T-helper 1 cell treated with Interleukin-12 subunit alpha and Interleukin-12 subunit beta and Interleukin-4 antibody, amounts not matched to agents 30 μg/mL and 1 μg/mL, for 36 hours (primary cell): Measurements from ENCODE around the gene ANKRD22.

Experiments
- H3K27ac Mint-ChIP-seq: one replicate; pipeline ENCODE4 v1.8.0; 2021; ENCODE audit warnings: mild to moderate bottlenecking, mixed read lengths
- H3K27me3 Mint-ChIP-seq: one replicate; pipeline ENCODE4 v1.8.0; 2021; ENCODE audit warnings: low read depth, mixed read lengths
- H3K36me3 Mint-ChIP-seq: one replicate; pipeline ENCODE4 v1.8.0; 2021; ENCODE audit warnings: low read depth, mixed read lengths
- H3K4me1 Mint-ChIP-seq: one replicate; pipeline ENCODE4 v1.8.0; 2021; ENCODE audit warnings: low read depth, mixed read lengths
- H3K4me3 Mint-ChIP-seq: one replicate; pipeline ENCODE4 v1.8.0; 2021; ENCODE audit warnings: mild to moderate bottlenecking, moderate library complexity, mixed read lengths
- H3K9me3 Mint-ChIP-seq: one replicate; pipeline ENCODE4 v1.8.0; 2021; ENCODE audit warnings: mixed read lengths

Gene ANKRD22

GRCh38 chr10:88783724-88784123 lies 67.9 kb downstream of the ANKRD22 start:
- Mint-ChIP-seq H3K27me3 (peaks cover 37% of the 10 kb centered on the region), H3K9me3 (no peaks in the 10 kb centered on the region), H3K36me3 (no peaks in the 10 kb centered on the region), H3K4me3 (no peak overlapping the region), H3K4me1 (no peaks in the 10 kb centered on the region), H3K27ac (no peak overlapping the region)

- no peaks in the 10 kb centered on the region for H3K36me3 Mint-ChIP-seq
- H3K4me1 Mint-ChIP-seq: no peaks in the 10 kb centered on the region
- no peak overlapping the region for H3K4me3 Mint-ChIP-seq
- peaks cover 40% of the 10 kb centered on the region for H3K27me3 Mint-ChIP-seq
- H3K9me3 Mint-ChIP-seq: no peaks in the 10 kb centered on the region
- no peak overlapping the region for H3K27ac Mint-ChIP-seq
Measured at GRCh38 chr10:88782222-88782621, 69.4 kb downstream of the ANKRD22 start.

GRCh38 chr10:88781206-88781605 lies 70.4 kb downstream of the ANKRD22 start:
- Mint-ChIP-seq H3K4me3 (no peak overlapping the region), H3K36me3 (no peaks in the 10 kb centered on the region), H3K9me3 (no peaks in the 10 kb centered on the region), H3K4me1 (no peaks in the 10 kb centered on the region), H3K27ac (no peak overlapping the region), H3K27me3 (peaks cover 40% of the 10 kb centered on the region)
